ENCODE results near the gene FBLN7. TPM values are rescaled to one million over a fixed set of nuclear protein-coding genes. Genes with fewer than 3 reads are reported as not detected.

Gene FBLN7
- total and polyA plus RNA-seq, 3 donors from 2014 or later = 0.79 to 3.3 (median 3.1) TPM

GRCh38 chr2:112150447-112150846, 12.3 kb downstream of the FBLN7 start:
- Histone ChIP-seq H3K36me3 (ENCODE audit: low read depth, missing control alignments) (no peaks in the 10 kb centered on the region), H3K4me3 (no peak overlapping the region), H3K9me3 (no peaks in the 10 kb centered on the region), H3K27ac (no peak overlapping the region), H3K4me1 (no peaks in the 10 kb centered on the region), H3K27me3 (no peaks in the 10 kb centered on the region)
- WGBS, 2 donors = 68 to 74% methylated on average over 5 of the region's 5 CpGs
- intact Hi-C loops (cut with DNase I; ENCODE audit: low total_unique reads) = no loop called here
- TF ChIP-seq POLR2A (IDR thresholded peaks at IDR 0.05) = no peak
- no peak for TF ChIP-seq CTCF (IDR thresholded peaks at IDR 0.05)
- DNase-seq = peak; percentile 10

GRCh38 chr2:112150851-112151250, 12.7 kb downstream of the FBLN7 start:
- Histone ChIP-seq H3K27ac (no peak overlapping the region), H3K36me3 (ENCODE audit: low read depth, missing control alignments) (no peaks in the 10 kb centered on the region), H3K4me3 (no peak overlapping the region), H3K27me3 (no peaks in the 10 kb centered on the region), H3K4me1 (no peaks in the 10 kb centered on the region), H3K9me3 (no peaks in the 10 kb centered on the region)
- 88 to 91% methylated on average over 11 of the region's 11 CpGs for WGBS, 2 donors
- no peak for TF ChIP-seq CTCF (IDR thresholded peaks at IDR 0.05)
- no peak for TF ChIP-seq POLR2A (IDR thresholded peaks at IDR 0.05)
- intact Hi-C loops (cut with DNase I; ENCODE audit: low total_unique reads) = no loop called here
- peak; percentile 6 for DNase-seq

GRCh38 chr2:112151271-112151670, 13.1 kb downstream of the FBLN7 start:
- no peaks in the 10 kb centered on the region for H3K27me3 ChIP-seq
- no peak overlapping the region for H3K27ac ChIP-seq
- DNase-seq = peak; percentile 6
- 88 to 95% methylated on average over 5 of the region's 5 CpGs for WGBS, 2 donors
- H3K4me1 ChIP-seq = no peaks in the 10 kb centered on the region
- H3K4me3 ChIP-seq = no peak overlapping the region
- intact Hi-C loops (cut with DNase I; ENCODE audit: low total_unique reads) = no loop called here
- no peaks in the 10 kb centered on the region for H3K36me3 ChIP-seq (ENCODE audit: low read depth, missing control alignments)
- TF ChIP-seq POLR2A (IDR thresholded peaks at IDR 0.05) = no peak
- TF ChIP-seq CTCF (IDR thresholded peaks at IDR 0.05) = no peak
- H3K9me3 ChIP-seq = no peaks in the 10 kb centered on the region

GRCh38 chr2:112151701-112152440, 13.7 kb downstream of the FBLN7 start:
- 93 to 94% methylated on average over 15 to 18 of the region's 18 CpGs for WGBS, 2 donors
- no peak overlapping the region for H3K27ac ChIP-seq
- no peak overlapping the region for H3K4me3 ChIP-seq
- no peaks in the 10 kb centered on the region for H3K9me3 ChIP-seq
- H3K27me3 ChIP-seq = no peaks in the 10 kb centered on the region
- no peaks in the 10 kb centered on the region for H3K4me1 ChIP-seq
- peak; percentile 3 for DNase-seq
- H3K36me3 ChIP-seq (ENCODE audit: low read depth, missing control alignments) = no peaks in the 10 kb centered on the region
- TF ChIP-seq CTCF (IDR thresholded peaks at IDR 0.05) (no peak), POLR2A (IDR thresholded peaks at IDR 0.05) (no peak)
- intact Hi-C loops (cut with DNase I; ENCODE audit: low total_unique reads) = no loop called here

Data from testis (tissue), 3 donors.